Measurements from ENCODE around the gene RNF150. TPM values are rescaled to one million over a fixed set of nuclear protein-coding genes. Genes with fewer than 3 reads are reported as not detected.

The RNF150 gene
- total and polyA plus RNA-seq, 2 of the 4 experiments (the other 2 are of a cell fraction) = 6.2 to 18.1 TPM

DNA sequence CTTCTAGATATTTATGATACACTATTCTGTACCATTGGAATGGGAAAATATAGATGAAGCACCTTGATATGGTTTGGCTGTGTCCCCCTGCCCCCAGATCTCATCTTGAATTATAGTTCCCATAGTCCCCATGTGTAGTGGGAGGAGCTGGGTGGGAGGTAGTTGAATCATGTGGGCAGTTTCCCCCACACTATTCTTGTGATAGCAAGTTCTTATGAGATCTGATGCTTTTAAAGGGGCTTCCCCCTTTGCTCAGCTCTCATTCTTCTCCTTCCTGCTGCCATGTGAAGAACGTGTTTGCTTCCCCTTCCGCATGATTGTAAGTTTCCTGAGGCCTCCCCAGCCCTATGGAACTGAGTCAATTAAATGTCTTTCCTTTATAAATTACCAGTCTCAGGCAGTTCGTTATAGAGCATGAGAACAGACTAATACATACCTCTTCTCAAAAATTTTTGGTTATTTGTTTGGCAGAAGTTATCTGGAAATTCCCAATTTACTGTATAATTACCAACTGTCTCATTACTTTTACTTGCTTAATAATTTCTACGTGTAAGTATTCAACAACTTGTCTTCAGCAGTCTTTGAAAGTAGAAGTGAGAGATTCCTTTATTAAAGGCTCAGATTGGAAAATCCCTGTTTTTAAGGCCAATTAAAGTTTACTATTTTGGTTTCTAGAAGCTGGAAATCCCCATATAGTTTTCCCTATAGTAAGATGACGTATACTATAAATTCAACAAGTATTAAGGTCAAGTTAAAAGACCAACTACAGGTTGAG is 152.7 kb downstream of the RNF150 start:
- H2BK20ac ChIP-seq (ENCODE audit: low read depth, low read length) = no peak overlapping the region
- H3K56ac ChIP-seq (ENCODE audit: extremely low read depth, insufficient read depth, low read length) = no peak overlapping the region
- H3K4ac ChIP-seq (ENCODE audit: low read depth, low read length) = no peak overlapping the region
- no peak overlapping the region for H3K23ac ChIP-seq (ENCODE audit: low read depth, low read length)
- no peak overlapping the region for H2AFZ ChIP-seq (replicated peaks; ENCODE audit: low read length, poor library complexity)
- TF ChIP-seq NFE2L2 (IDR thresholded peaks at IDR 0.05; ENCODE audit: low read depth, low read length) = no peak
- TF ChIP-seq BHLHE40 (IDR thresholded peaks at IDR 0.05; ENCODE audit: low read depth, low read length) = no peak
- TF ChIP-seq CTCF (conservative IDR thresholded peaks at IDR 0.05; ENCODE audit: low read depth, low read length) = no peak
- TF ChIP-seq USF2 (IDR thresholded peaks at IDR 0.05; ENCODE audit: low read depth, low read length) = no peak
- TF ChIP-seq MXI1 (IDR thresholded peaks at IDR 0.05; ENCODE audit: borderline replicate concordance, low read depth, low read length) = no peak
- TF ChIP-seq SMC3 (IDR thresholded peaks at IDR 0.05; ENCODE audit: low read depth, low read length) = no peak
- no peak for TF ChIP-seq POLR2A (IDR thresholded peaks at IDR 0.05; ENCODE audit: low read depth, low read length)
- TF ChIP-seq CHD1 (IDR thresholded peaks at IDR 0.05; ENCODE audit: low read depth, low read length) = no peak
- no peak for TF ChIP-seq CEBPB (IDR thresholded peaks at IDR 0.05; ENCODE audit: low read depth, low read length)
- TF ChIP-seq, protein P1, sequence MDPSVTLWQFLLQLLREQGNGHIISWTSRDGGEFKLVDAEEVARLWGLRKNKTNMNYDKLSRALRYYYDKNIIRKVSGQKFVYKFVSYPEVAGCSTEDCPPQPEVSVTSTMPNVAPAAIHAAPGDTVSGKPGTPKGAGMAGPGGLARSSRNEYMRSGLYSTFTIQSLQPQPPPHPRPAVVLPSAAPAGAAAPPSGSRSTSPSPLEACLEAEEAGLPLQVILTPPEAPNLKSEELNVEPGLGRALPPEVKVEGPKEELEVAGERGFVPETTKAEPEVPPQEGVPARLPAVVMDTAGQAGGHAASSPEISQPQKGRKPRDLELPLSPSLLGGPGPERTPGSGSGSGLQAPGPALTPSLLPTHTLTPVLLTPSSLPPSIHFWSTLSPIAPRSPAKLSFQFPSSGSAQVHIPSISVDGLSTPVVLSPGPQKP (IDR thresholded peaks at IDR 0.05; ENCODE audit: borderline replicate concordance, low read depth, low read length) = no peak
- TF ChIP-seq MAZ (IDR thresholded peaks at IDR 0.05; ENCODE audit: borderline replicate concordance, low read depth, low read length) = no peak
- no peak for TF ChIP-seq MAFK (IDR thresholded peaks at IDR 0.05; ENCODE audit: low read depth, low read length)
- no peak for TF ChIP-seq RCOR1 (IDR thresholded peaks at IDR 0.05; ENCODE audit: insufficient replicate concordance, low read length)
- TF ChIP-seq FOS (IDR thresholded peaks at IDR 0.05; ENCODE audit: low read depth, low read length) = no peak
- TF ChIP-seq RAD21 (IDR thresholded peaks at IDR 0.05; ENCODE audit: low read length) = no peak
- no peak for TF ChIP-seq RFX5 (IDR thresholded peaks at IDR 0.05; ENCODE audit: low read depth, low read length)
- H4K8ac ChIP-seq (ENCODE audit: low read depth in 2 of 2, low read length in 2 of 2) = no peak overlapping the region
- H3K79me1 ChIP-seq (ENCODE audit: low read depth in 1 of 2, low read length in 2 of 2) = no peaks in the 10 kb centered on the region
- CTCF ChIA-PET = no interaction called here
- intact Hi-C loops (cut with micrococcal nuclease) (no loop called here), dilution Hi-C loops (cut with HindIII; ENCODE audit: low sequenced_read_pairs, unreplicated experiment) (no loop called here), in situ Hi-C loops (cut with MboI; ENCODE audit: low sequenced_read_pairs) (no loop called here)
- no peaks in the 10 kb centered on the region for H4K20me1 ChIP-seq (ENCODE audit: insufficient read depth, low read length)
- no peaks in the 10 kb centered on the region for H3K36me3 ChIP-seq (ENCODE audit: control insufficient read depth, insufficient read depth, low read length)
- ATAC-seq (ENCODE audit: low read depth) (no peak), DNase-seq (no peak)
- no peak overlapping the region for H2BK15ac ChIP-seq (ENCODE audit: low read depth, low read length)
- H3K4me2 ChIP-seq (ENCODE audit: low read depth, low read length) = no peak overlapping the region
- H3K18ac ChIP-seq (ENCODE audit: low read depth, low read length) = no peak overlapping the region
- no peaks in the 10 kb centered on the region for H3K27me3 ChIP-seq (ENCODE audit: control insufficient read depth, insufficient read depth, low read length)
- H3K9ac ChIP-seq (ENCODE audit: low read depth, low read length) = no peak overlapping the region
- POLR2A ChIA-PET (ENCODE audit: unreplicated experiment) = no interaction called here
- H3K9me3 ChIP-seq (ENCODE audit: control insufficient read depth, insufficient read depth, low read length) = no peaks in the 10 kb centered on the region
- no peak overlapping the region for H2AK9ac ChIP-seq (replicated peaks; ENCODE audit: low read depth, low read length, poor library complexity)
- H3K27ac ChIP-seq (ENCODE audit: insufficient read depth, low read length) = no peak overlapping the region
- H2AK5ac ChIP-seq (ENCODE audit: low read depth, low read length) = no peak overlapping the region
- H2BK120ac ChIP-seq (ENCODE audit: low read depth, low read length) = no peak overlapping the region
- no peak overlapping the region for H3K14ac ChIP-seq (replicated peaks; ENCODE audit: low read depth, low read length)
- H3K4me1 ChIP-seq (ENCODE audit: control insufficient read depth, insufficient read depth, low read length) = no peaks in the 10 kb centered on the region; the same call in 1 of the 2 replicates
- H2BK5ac ChIP-seq (ENCODE audit: low read depth, low read length, poor library complexity, severe bottlenecking) = no peak overlapping the region
- no peak overlapping the region for H4K91ac ChIP-seq (ENCODE audit: insufficient read depth, low read depth, low read length)
- no CpG with 5 or more reads among the region's 5 CpGs for WGBS, 2 experiments (ENCODE audit: extremely low coverage in 2 of 2, insufficient read length in 1 of 2)
- BruUV-seq (replicated peaks) = no TSS peak
- H4K5ac ChIP-seq (ENCODE audit: low read depth, low read length) = no peak overlapping the region
- no peak overlapping the region for H3K4me3 ChIP-seq (ENCODE audit: insufficient read depth, low read depth, low read length)
- no peaks in the 10 kb centered on the region; the same call in 1 of the 2 replicates for H3K9me1 ChIP-seq (ENCODE audit: insufficient read depth, low read length)
